AG09309 (cell line): ENCODE measurements around the gene IL37.
A peak's percentile ranks its signal among the peaks of the same experiment; 100 is the strongest.

Experiments
- DNase-seq: peaks from one replicate; pipeline ENCODE4 v3.0.0-alpha.2; 2010; ENCODE audit warnings: low read depth
- H3K4me3 ChIP-seq: 2 replicates; pipeline ENCODE4 v1.5.1; 2011; ENCODE audit warnings: mild to moderate bottlenecking, low read depth, low read length, moderate library complexity; ENCODE audit not compliant: control insufficient read depth
- CTCF ChIP-seq: IDR thresholded peaks from 2 replicates; pipeline ENCODE4 v1.5.1; 2011; ENCODE audit warnings: mild to moderate bottlenecking, low read depth, low read length, inconsistent platforms; ENCODE audit not compliant: insufficient read depth, control insufficient read depth; ENCODE audit errors: missing control alignments

IL37 gene

GRCh38 chr2:112949456-112949855, 38.5 kb downstream of the IL37 start:
- no peak for DNase-seq
- H3K4me3 ChIP-seq, result no peak overlapping the region
- no peak for TF ChIP-seq CTCF

GRCh38 chr2:112954364-112954763, 43.4 kb downstream of the IL37 start:
- H3K4me3 ChIP-seq, result no peak overlapping the region
- no peak for TF ChIP-seq CTCF
- no peak for DNase-seq

- no peak for TF ChIP-seq CTCF
- no peak overlapping the region for H3K4me3 ChIP-seq
- DNase-seq, result no peak
Observed at GRCh38 chr2:112957511-112957910, 46.5 kb downstream of the IL37 start.

GRCh38 chr2:112958428-112959108, 47.6 kb downstream of the IL37 start:
- peak; percentile 18 for DNase-seq
- H3K4me3 ChIP-seq, result no peak overlapping the region
- TF ChIP-seq CTCF, result peak; percentile 87

GRCh38 chr2:112959109-112959812, 48.3 kb downstream of the IL37 start:
- no peak overlapping the region for H3K4me3 ChIP-seq
- DNase-seq, result no peak
- TF ChIP-seq CTCF, result no peak

GRCh38 chr2:112960230-112960825, 49.4 kb downstream of the IL37 start:
- no peak for TF ChIP-seq CTCF
- DNase-seq, result no peak
- no peak overlapping the region for H3K4me3 ChIP-seq
